ENCODE results near the gene CYP27B1. TPM values are rescaled to one million over a fixed set of nuclear protein-coding genes. Genes with fewer than 3 reads are reported as not detected.

The CYP27B1 gene
- total RNA-seq, 2 experiments from 2014 or later, result 6.9 to 7.1 TPM

- H3K4me3 ChIP-seq (ENCODE audit: low read depth, low read length, poor library complexity, severe bottlenecking), result no peak overlapping the region
- H3K9me2 ChIP-seq (ENCODE audit: insufficient read depth, low read length), result no peaks in the 10 kb centered on the region
- no peak for TF ChIP-seq CTCF (conservative IDR thresholded peaks at IDR 0.05; ENCODE audit: low read length)
- TF ChIP-seq EZH2phosphoT487 (IDR thresholded peaks at IDR 0.05; ENCODE audit: borderline replicate concordance, low read depth, low read length), result no peak
- DNase-seq (ENCODE audit: low spot score), result no peak
- no peaks in the 10 kb centered on the region for H3K9me3 ChIP-seq (ENCODE audit: low read length)
- ChIA-PET CTCF (ENCODE audit: unreplicated experiment) (interaction anchor here (1.0 kb wide), 1 partner anchor 24 kb away, joined by 5 read pairs; no protein-coding TSS in a partner anchor), POLR2A (interaction anchor here (0.6 kb wide), 1 partner anchor 151 kb away, joined by 4 read pairs; no protein-coding TSS in a partner anchor)
- H3K79me2 ChIP-seq (ENCODE audit: insufficient read depth, low read depth, low read length), result peaks cover 24% of the 10 kb centered on the region
- intact Hi-C loops (cut with micrococcal nuclease; ENCODE audit: unreplicated experiment), result loop anchor here (5.0 kb wide), 1 partner anchor 127 kb away; no protein-coding TSS in a partner anchor
- no TSS peak for BruUV-seq (replicated peaks)
- peaks cover 26% of the 10 kb centered on the region for H3K4me1 ChIP-seq (ENCODE audit: insufficient read depth, low read length, poor library complexity, severe bottlenecking)
- no peak overlapping the region for H3K4me2 ChIP-seq (ENCODE audit: low read length)
- no peak overlapping the region for H2AFZ ChIP-seq (ENCODE audit: low read length)
- H3K27ac ChIP-seq (ENCODE audit: low read depth, low read length, poor library complexity, severe bottlenecking), result no peak overlapping the region
- no peaks in the 10 kb centered on the region for H4K20me1 ChIP-seq (ENCODE audit: insufficient read depth, low read length)
- H3K36me3 ChIP-seq (ENCODE audit: insufficient read depth, low read length), result peaks cover 11% of the 10 kb centered on the region
Measured at GRCh38 chr12:57780284-57780897, 13.5 kb upstream of the CYP27B1 start.

- TF ChIP-seq EZH2phosphoT487 (IDR thresholded peaks at IDR 0.05; ENCODE audit: borderline replicate concordance, low read depth, low read length), result no peak
- TF ChIP-seq CTCF (conservative IDR thresholded peaks at IDR 0.05; ENCODE audit: low read length), result no peak
- H3K27ac ChIP-seq (ENCODE audit: low read depth, low read length, poor library complexity, severe bottlenecking), result no peak overlapping the region
- ChIA-PET CTCF (ENCODE audit: unreplicated experiment) (interaction anchor here (1.0 kb wide), 1 partner anchor 23 kb away, joined by 5 read pairs; no protein-coding TSS in a partner anchor), POLR2A (interaction anchor here (0.6 to 1.2 kb wide), 4 partner anchors 14 to 152 kb away, joined by 3 to 4 read pairs (median 4); no protein-coding TSS in a partner anchor)
- H3K4me1 ChIP-seq (ENCODE audit: insufficient read depth, low read length, poor library complexity, severe bottlenecking), result peaks cover 26% of the 10 kb centered on the region
- no peak overlapping the region for H3K4me2 ChIP-seq (ENCODE audit: low read length)
- no peaks in the 10 kb centered on the region for H3K9me3 ChIP-seq (ENCODE audit: low read length)
- no peak for DNase-seq (ENCODE audit: low spot score)
- H3K4me3 ChIP-seq (ENCODE audit: low read depth, low read length, poor library complexity, severe bottlenecking), result no peak overlapping the region
- no peaks in the 10 kb centered on the region for H3K9me2 ChIP-seq (ENCODE audit: insufficient read depth, low read length)
- peaks cover 21% of the 10 kb centered on the region for H3K79me2 ChIP-seq (ENCODE audit: insufficient read depth, low read depth, low read length)
- peaks cover 8% of the 10 kb centered on the region; the same call in 1 of the 2 replicates for H3K36me3 ChIP-seq (ENCODE audit: insufficient read depth, low read length)
- intact Hi-C loops (cut with micrococcal nuclease; ENCODE audit: unreplicated experiment), result loop anchor here (5.0 kb wide), 1 partner anchor 128 kb away; no protein-coding TSS in a partner anchor
- no peaks in the 10 kb centered on the region for H4K20me1 ChIP-seq (ENCODE audit: insufficient read depth, low read length)
- H2AFZ ChIP-seq (ENCODE audit: low read length), result no peak overlapping the region
- no TSS peak for BruUV-seq (replicated peaks)
Measured at GRCh38 chr12:57779736-57780135, 12.9 kb upstream of the CYP27B1 start.

- ChIA-PET CTCF (ENCODE audit: unreplicated experiment) (no interaction called here), POLR2A (no interaction called here)
- no TSS peak for BruUV-seq (replicated peaks)
- Histone ChIP-seq H3K27ac (ENCODE audit: low read depth, low read length, poor library complexity, severe bottlenecking) (no peak overlapping the region), H3K79me2 (ENCODE audit: insufficient read depth, low read depth, low read length) (peaks cover 3% of the 10 kb centered on the region), H3K9me3 (ENCODE audit: low read length) (no peaks in the 10 kb centered on the region), H3K4me2 (ENCODE audit: low read length) (no peak overlapping the region), H3K9me2 (ENCODE audit: insufficient read depth, low read length) (no peaks in the 10 kb centered on the region), H3K36me3 (ENCODE audit: insufficient read depth, low read length) (no peaks in the 10 kb centered on the region), H3K4me1 (ENCODE audit: insufficient read depth, low read length, poor library complexity, severe bottlenecking) (peaks cover 24% of the 10 kb centered on the region), H3K4me3 (ENCODE audit: low read depth, low read length, poor library complexity, severe bottlenecking) (no peak overlapping the region), H4K20me1 (ENCODE audit: insufficient read depth, low read length) (no peaks in the 10 kb centered on the region), H2AFZ (ENCODE audit: low read length) (no peak overlapping the region)
- TF ChIP-seq EZH2phosphoT487 (IDR thresholded peaks at IDR 0.05; ENCODE audit: borderline replicate concordance, low read depth, low read length), result no peak
- no peak for TF ChIP-seq CTCF (conservative IDR thresholded peaks at IDR 0.05; ENCODE audit: low read length)
- intact Hi-C loops (cut with micrococcal nuclease; ENCODE audit: unreplicated experiment), result no loop called here
- no peak for DNase-seq (ENCODE audit: low spot score)
Measured at GRCh38 chr12:57777911-57778310, 11.0 kb upstream of the CYP27B1 start.
